Liver (tissue), 3 donors: ENCODE data around the gene MTG1.

ENCODE experiments used
- EGR1 ChIP-seq, 2 donors: IDR thresholded peaks; 2 replicates each; pipeline ENCODE4 v1.6.1; 2016 to 2018; ENCODE audit warnings: antibody characterized with exemption in 2 of 2, low read depth in 2 of 2
- FOXA2 ChIP-seq: IDR thresholded peaks from 2 replicates; pipeline ENCODE4 v1.6.1; 2016; ENCODE audit warnings: antibody characterized with exemption
- SP1 ChIP-seq: IDR thresholded peaks from 2 replicates; pipeline ENCODE4 v1.6.1; 2018; ENCODE audit warnings: antibody characterized with exemption, mild to moderate bottlenecking
- TAF1 ChIP-seq: conservative IDR thresholded peaks from 2 replicates; pipeline ENCODE4 v1.6.1; 2016; ENCODE audit warnings: antibody characterized with exemption, mild to moderate bottlenecking
- TF ChIP-seq, protein P1 (sequence below): fragments of 150-350 bp; IDR thresholded peaks from 2 replicates; pipeline ENCODE4 v1.5.1; 2017; ENCODE audit warnings: improper control_type of control experiment, low read depth, low read length; ENCODE audit not compliant: missing input control
- TF ChIP-seq, protein P2 (sequence below): IDR thresholded peaks from 2 replicates; pipeline ENCODE4 v1.6.1; 2016; ENCODE audit warnings: antibody characterized with exemption
- TF ChIP-seq, protein P3 (sequence below): IDR thresholded peaks from 2 replicates; pipeline ENCODE4 v1.6.1; 2016; ENCODE audit warnings: antibody characterized with exemption, mild to moderate bottlenecking
- donor health status: healthy.
- donor health status: healthy.

DNA sequence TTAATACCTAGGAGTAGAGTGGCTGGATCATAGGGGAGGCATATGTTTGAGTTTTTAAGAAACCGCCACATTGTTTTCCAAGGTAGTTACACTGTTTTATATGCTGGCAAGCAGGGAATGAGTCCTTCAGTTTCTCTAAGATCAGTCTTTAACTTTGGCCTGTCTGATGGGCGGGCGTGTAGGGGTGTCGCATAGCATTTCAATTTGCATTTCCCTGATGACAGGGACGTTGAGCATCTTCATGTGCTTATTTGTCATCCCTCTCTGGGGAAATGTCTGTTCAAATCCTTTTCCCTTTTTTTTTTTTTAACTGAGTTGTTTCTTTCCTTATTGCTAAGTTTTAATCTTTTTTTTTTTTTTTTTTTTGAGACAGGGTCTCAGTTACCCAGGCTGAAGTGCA lies 9.8 kb downstream of the MTG1 start:
- TF ChIP-seq, protein P1, sequence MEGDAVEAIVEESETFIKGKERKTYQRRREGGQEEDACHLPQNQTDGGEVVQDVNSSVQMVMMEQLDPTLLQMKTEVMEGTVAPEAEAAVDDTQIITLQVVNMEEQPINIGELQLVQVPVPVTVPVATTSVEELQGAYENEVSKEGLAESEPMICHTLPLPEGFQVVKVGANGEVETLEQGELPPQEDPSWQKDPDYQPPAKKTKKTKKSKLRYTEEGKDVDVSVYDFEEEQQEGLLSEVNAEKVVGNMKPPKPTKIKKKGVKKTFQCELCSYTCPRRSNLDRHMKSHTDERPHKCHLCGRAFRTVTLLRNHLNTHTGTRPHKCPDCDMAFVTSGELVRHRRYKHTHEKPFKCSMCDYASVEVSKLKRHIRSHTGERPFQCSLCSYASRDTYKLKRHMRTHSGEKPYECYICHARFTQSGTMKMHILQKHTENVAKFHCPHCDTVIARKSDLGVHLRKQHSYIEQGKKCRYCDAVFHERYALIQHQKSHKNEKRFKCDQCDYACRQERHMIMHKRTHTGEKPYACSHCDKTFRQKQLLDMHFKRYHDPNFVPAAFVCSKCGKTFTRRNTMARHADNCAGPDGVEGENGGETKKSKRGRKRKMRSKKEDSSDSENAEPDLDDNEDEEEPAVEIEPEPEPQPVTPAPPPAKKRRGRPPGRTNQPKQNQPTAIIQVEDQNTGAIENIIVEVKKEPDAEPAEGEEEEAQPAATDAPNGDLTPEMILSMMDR, result no peak
- TF ChIP-seq TAF1, result no peak
- TF ChIP-seq, protein P2, sequence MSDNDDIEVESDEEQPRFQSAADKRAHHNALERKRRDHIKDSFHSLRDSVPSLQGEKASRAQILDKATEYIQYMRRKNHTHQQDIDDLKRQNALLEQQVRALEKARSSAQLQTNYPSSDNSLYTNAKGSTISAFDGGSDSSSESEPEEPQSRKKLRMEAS, result no peak
- TF ChIP-seq, protein P3, sequence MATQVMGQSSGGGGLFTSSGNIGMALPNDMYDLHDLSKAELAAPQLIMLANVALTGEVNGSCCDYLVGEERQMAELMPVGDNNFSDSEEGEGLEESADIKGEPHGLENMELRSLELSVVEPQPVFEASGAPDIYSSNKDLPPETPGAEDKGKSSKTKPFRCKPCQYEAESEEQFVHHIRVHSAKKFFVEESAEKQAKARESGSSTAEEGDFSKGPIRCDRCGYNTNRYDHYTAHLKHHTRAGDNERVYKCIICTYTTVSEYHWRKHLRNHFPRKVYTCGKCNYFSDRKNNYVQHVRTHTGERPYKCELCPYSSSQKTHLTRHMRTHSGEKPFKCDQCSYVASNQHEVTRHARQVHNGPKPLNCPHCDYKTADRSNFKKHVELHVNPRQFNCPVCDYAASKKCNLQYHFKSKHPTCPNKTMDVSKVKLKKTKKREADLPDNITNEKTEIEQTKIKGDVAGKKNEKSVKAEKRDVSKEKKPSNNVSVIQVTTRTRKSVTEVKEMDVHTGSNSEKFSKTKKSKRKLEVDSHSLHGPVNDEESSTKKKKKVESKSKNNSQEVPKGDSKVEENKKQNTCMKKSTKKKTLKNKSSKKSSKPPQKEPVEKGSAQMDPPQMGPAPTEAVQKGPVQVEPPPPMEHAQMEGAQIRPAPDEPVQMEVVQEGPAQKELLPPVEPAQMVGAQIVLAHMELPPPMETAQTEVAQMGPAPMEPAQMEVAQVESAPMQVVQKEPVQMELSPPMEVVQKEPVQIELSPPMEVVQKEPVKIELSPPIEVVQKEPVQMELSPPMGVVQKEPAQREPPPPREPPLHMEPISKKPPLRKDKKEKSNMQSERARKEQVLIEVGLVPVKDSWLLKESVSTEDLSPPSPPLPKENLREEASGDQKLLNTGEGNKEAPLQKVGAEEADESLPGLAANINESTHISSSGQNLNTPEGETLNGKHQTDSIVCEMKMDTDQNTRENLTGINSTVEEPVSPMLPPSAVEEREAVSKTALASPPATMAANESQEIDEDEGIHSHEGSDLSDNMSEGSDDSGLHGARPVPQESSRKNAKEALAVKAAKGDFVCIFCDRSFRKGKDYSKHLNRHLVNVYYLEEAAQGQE, result no peak
- no peak for TF ChIP-seq FOXA2
- TF ChIP-seq SP1, result no peak
- no peak for TF ChIP-seq EGR1 (IDR thresholded peaks at IDR 0.05; ENCODE audit: low read depth in 2 of 2)
